HepG2 (cell line): Measurements from ENCODE around the gene PCSK7. TPM values are rescaled to one million over a fixed set of nuclear protein-coding genes. Genes with fewer than 3 reads are reported as not detected.

Source experiments
- ATAC-seq: fragments of 200-7000 bp; cut with Tn5 transposase; 3 replicates; pipeline ENCODE4 v1.9.1; 2020; ENCODE audit warnings: mild to moderate bottlenecking, moderate library complexity
- BruUV-seq: library from RNA; stranded (reverse); fragments of 400-500 nt; replicated peaks from 2 replicates; lab custom pipeline; 2021; lab: Mats Ljungman, UMichigan
- CTCF ChIA-PET: fragments of 300-600 bp; formaldehyde crosslinking; extraction: SDS; loops from one replicate; lab custom pipeline; 2021; ENCODE audit warnings: low total read pairs, inconsistent platforms, low intra/inter-chr PET ratio; lab: Yijun Ruan, JAX
- POLR2A ChIA-PET: fragments of 350-600 bp; sonication (Branson Sonifier 250); formaldehyde crosslinking; loops from one replicate; lab custom pipeline; 2020; ENCODE audit warnings: antibody characterized with exemption, inconsistent platforms; lab: Yijun Ruan, JAX
- DNase-seq: peaks from one replicate; pipeline ENCODE4 v3.0.0-alpha.2; 2015; ENCODE audit warnings: low spot score
- FAIRE-seq: peaks from 3 replicates; lab custom pipeline; 2011; peaks lifted over from hg19 to GRCh38; lab: Jason Lieb, UNC
- H2AFZ ChIP-seq: one replicate; pipeline ENCODE4 v1.6.1; 2011; ENCODE audit warnings: low read length, inconsistent platforms
- H3K27ac ChIP-seq: fragments of 300-600 bp; 3 replicates; pipeline ENCODE4 v1.8.0; 2011; ENCODE audit warnings: mixed run types, mild to moderate bottlenecking, mixed read lengths, low read length, inconsistent platforms; ENCODE audit not compliant: insufficient read depth; ENCODE audit errors: extremely low read length
- H3K27me3 ChIP-seq, 2 experiments: fragments of 200-600 bp in 1 of 2; 2 replicates in 1 of 2; 3 replicates in 1 of 2; pipeline versions ENCODE4 v1.6.0 to v1.8.0; 2011; ENCODE audit warnings: low read length in 2 of 2, mild to moderate bottlenecking in 2 of 2, moderate library complexity in 2 of 2, inconsistent platforms in 1 of 2; ENCODE audit not compliant: insufficient read depth in 2 of 2, control insufficient read depth in 1 of 2
- H3K36me3 ChIP-seq, 2 experiments: fragments of 200-600 bp in 1 of 2; replicated peaks in 1 of 2; 2 replicates in 1 of 2; 3 replicates in 1 of 2; pipeline versions ENCODE4 v1.5.1 to v1.8.0; 2011; ENCODE audit warnings: low read length in 2 of 2, inconsistent platforms in 1 of 2; ENCODE audit not compliant: insufficient read depth in 2 of 2, control insufficient read depth in 1 of 2
- H3K4me1 ChIP-seq: 2 replicates; pipeline ENCODE4 v1.5.1; 2012; ENCODE audit warnings: low read length, inconsistent platforms; ENCODE audit not compliant: insufficient read depth
- H3K4me2 ChIP-seq: 2 replicates; pipeline ENCODE4 v1.6.0; 2011; ENCODE audit warnings: low read depth, low read length, inconsistent platforms
- H3K4me3 ChIP-seq, 3 experiments: fragments of 200-600 bp in 1 of 3; sonication (generic), shearing (Covaris generic) in 1 of 3; replicated peaks in 1 of 3; 2 replicates each; pipeline ENCODE4 v1.5.1; 2011 to 2016; ENCODE audit warnings: low read length in 3 of 3, inconsistent platforms in 2 of 3, low read depth in 2 of 3, mild to moderate bottlenecking in 2 of 3, control low read depth in 1 of 3, mixed read lengths in 1 of 3; ENCODE audit not compliant: insufficient read depth in 1 of 3
- H3K79me2 ChIP-seq: one replicate; pipeline ENCODE4 v1.6.1; 2011; ENCODE audit warnings: low read length, inconsistent platforms; ENCODE audit not compliant: insufficient read depth
- H3K9ac ChIP-seq: 2 replicates; pipeline ENCODE4 v1.6.0; 2011; ENCODE audit warnings: mild to moderate bottlenecking, low read depth, low read length, inconsistent platforms; ENCODE audit not compliant: insufficient read depth
- H3K9me3 ChIP-seq: 2 replicates; pipeline ENCODE4 v1.5.1; 2012; ENCODE audit warnings: mild to moderate bottlenecking, low read length
- H4K20me1 ChIP-seq: 2 replicates; pipeline ENCODE4 v1.6.0; 2011; ENCODE audit warnings: inconsistent platforms, mild to moderate bottlenecking, low read length, moderate library complexity; ENCODE audit not compliant: insufficient read depth
- GTF3A ChIP-seq: sonication (generic); formaldehyde crosslinking; conservative IDR thresholded peaks from 2 replicates; pipeline ENCODE4 v1.4.0; 2020; ENCODE audit warnings: mild to moderate bottlenecking, missing genetic modification reagents
- HDAC1 ChIP-seq: sonication (generic); formaldehyde crosslinking; IDR thresholded peaks from 2 replicates; pipeline ENCODE4 v1.5.1; 2020; ENCODE audit warnings: mild to moderate bottlenecking, missing genetic modification reagents
- HNRNPK ChIP-seq: fragments of 200-400 bp; formaldehyde crosslinking; IDR thresholded peaks from 2 replicates; pipeline ENCODE4 v1.6.1; 2018; ENCODE audit warnings: low read length, low read depth, moderate library complexity, mild to moderate bottlenecking; ENCODE audit not compliant: poor library complexity, severe bottlenecking
- HNRNPLL ChIP-seq: fragments of 200-400 bp; formaldehyde crosslinking; IDR thresholded peaks from 2 replicates; pipeline ENCODE4 v1.6.1; 2017; ENCODE audit warnings: mild to moderate bottlenecking, low read depth, low read length; ENCODE audit not compliant: poor library complexity, severe bottlenecking
- KMT2A ChIP-seq: sonication (generic); formaldehyde crosslinking; IDR thresholded peaks from 2 replicates; pipeline ENCODE4 v1.4.0; 2020; ENCODE audit warnings: missing genetic modification reagents
- SETDB1 ChIP-seq: sonication (generic); formaldehyde crosslinking; IDR thresholded peaks from 2 replicates; pipeline ENCODE4 v1.5.1; 2020; ENCODE audit warnings: missing genetic modification reagents, mild to moderate bottlenecking, borderline replicate concordance
- ZBTB3 ChIP-seq: sonication (generic); formaldehyde crosslinking; IDR thresholded peaks from 2 replicates; pipeline ENCODE4 v1.4.0; 2020; ENCODE audit warnings: low read depth, mild to moderate bottlenecking, moderate library complexity, missing genetic modification reagents, borderline replicate concordance
- ZNF136 ChIP-seq: sonication (generic); formaldehyde crosslinking; IDR thresholded peaks from 2 replicates; pipeline ENCODE4 v1.8.1; 2022; ENCODE audit warnings: low read depth, mild to moderate bottlenecking, moderate library complexity, missing genetic modification reagents
- ZNF674 ChIP-seq: sonication (generic); formaldehyde crosslinking; IDR thresholded peaks from 2 replicates; pipeline ENCODE4 v1.5.0; 2020; ENCODE audit warnings: low read depth, mild to moderate bottlenecking, missing genetic modification reagents
- ZNF883 ChIP-seq: sonication (generic); formaldehyde crosslinking; IDR thresholded peaks from 2 replicates; pipeline ENCODE4 v1.5.1; 2020; ENCODE audit warnings: mild to moderate bottlenecking, missing genetic modification reagents; ENCODE audit errors: not compliant biosample characterization
- WGBS: methylation state at CpG from one replicate; pipeline ENCODE4 v1.1.6; 2017; ENCODE audit warnings: low lambda C conversion rate; 5-methylcytosine and 5-hydroxymethylcytosine counted together
- in situ Hi-C: cut with HindIII; loops from 2 replicates; pipeline ENCODE4 v1.10.0; 2017; ENCODE audit warnings: low pct_unique_long_range_greater_than_20kb; ENCODE audit not compliant: extremely low pct_ligation_motif_present
- intact Hi-C: fragments of 100-400 bp; cut with micrococcal nuclease; formaldehyde crosslinking; loops from one replicate; pipeline ENCODE4 v1.10.0; 2022; ENCODE audit not compliant: unreplicated experiment
- polyA plus RNA-seq, 8 experiments: library from polyadenylated mRNA; depleted of rRNA in 3 of 8; stranded (reverse) in 7 of 8; unstranded in 1 of 8; fragments of >200 nt; fragmentation: Illumina TruSeq in 4 of 8; extraction: Trizol in 4 of 8; gene quantifications; 2 replicates each; pipeline versions ENCODE4 v1.2.1 to v1.2.3, GENCODE V29; 2011 to 2016; ENCODE audit warnings: low read depth in 4 of 8, missing spikeins in 1 of 8, mixed read lengths in 1 of 8; ENCODE audit not compliant: insufficient read depth in 1 of 8
- total RNA-seq, 5 experiments: library from RNA; depleted of rRNA; stranded (reverse); fragments of >200 nt; fragmentation: Illumina TruSeq; extraction: Trizol; gene quantifications; 2 replicates each; pipeline ENCODE4 v1.2.3, GENCODE V29; 2016; ENCODE audit warnings: low read depth in 1 of 5
- TF ChIP-seq, protein P1 (sequence below): IDR thresholded peaks from 2 replicates; pipeline ENCODE4 v1.6.1; 2016; ENCODE audit warnings: low read depth
- TF ChIP-seq, protein P2 (sequence below): sonication (generic); formaldehyde crosslinking; IDR thresholded peaks from 2 replicates; pipeline ENCODE4 v1.8.1; 2023; ENCODE audit warnings: mild to moderate bottlenecking, moderate library complexity, missing genetic modification reagents
- TF ChIP-seq, protein P3 (sequence below): sonication (generic); formaldehyde crosslinking; IDR thresholded peaks from 2 replicates; pipeline ENCODE4 v1.4.0; 2020; ENCODE audit warnings: missing genetic modification reagents, borderline replicate concordance
- TF ChIP-seq, protein P4 (sequence below): sonication (generic); formaldehyde crosslinking; IDR thresholded peaks from 2 replicates; pipeline ENCODE4 v1.4.0; 2020; ENCODE audit warnings: mild to moderate bottlenecking, missing genetic modification reagents

PCSK7 gene
- total and polyA plus RNA-seq, 2 of the 13 experiments (the other 11 are each of a cell fraction or from before 2014, with no cell fraction given): 13.4 to 13.8 TPM

DNA sequence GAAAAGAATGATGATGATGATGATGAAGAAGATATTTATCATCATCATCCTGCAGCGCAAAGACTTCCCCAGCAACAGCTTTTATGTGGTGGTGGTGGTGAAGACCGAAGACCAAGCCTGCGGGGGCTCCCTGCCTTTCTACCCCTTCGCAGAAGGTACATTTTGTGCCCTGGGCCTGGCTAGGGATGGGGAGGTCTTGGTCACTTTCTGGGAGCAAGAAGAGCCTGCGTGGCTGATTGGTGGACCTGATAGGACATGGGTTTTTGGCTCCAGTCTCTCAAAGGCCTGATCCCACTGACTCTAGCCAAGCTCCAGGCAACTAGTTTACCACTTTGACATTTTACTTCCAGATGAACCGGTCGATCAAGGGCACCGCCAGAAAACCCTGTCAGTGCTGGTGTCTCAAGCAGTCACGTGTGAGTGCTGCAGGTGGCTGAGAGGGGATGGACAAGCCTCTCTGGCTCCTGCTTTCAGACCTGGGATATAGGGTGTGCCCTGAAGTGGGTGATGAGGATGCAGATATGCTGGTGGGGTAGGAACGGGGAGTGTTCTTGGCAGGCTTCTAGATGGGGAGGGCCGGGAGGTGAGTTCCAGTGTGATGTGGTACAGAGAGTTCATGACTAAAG, 48.0 kb downstream of the PCSK7 start:
- Histone ChIP-seq H3K4me3 (no peak overlapping the region), H3K79me2 (peaks cover 6% of the 10 kb centered on the region), H3K9me3 (no peaks in the 10 kb centered on the region), H3K36me3 (peaks cover 6 to 15% of the 10 kb centered on the region in 2 experiments; a peak in 4 of 5 replicates), H3K4me2 (no peak overlapping the region), H2AFZ (no peak overlapping the region), H4K20me1 (no peaks in the 10 kb centered on the region; the same call in 1 of the 2 replicates), H3K9ac (no peak overlapping the region), H3K27ac (no peak overlapping the region), H3K4me1 (peaks cover 37% of the 10 kb centered on the region), H3K27me3 (no peaks in the 10 kb centered on the region; a peak in 1 of 5 replicates)
- intact Hi-C loops (no loop called here), in situ Hi-C loops (loop anchor here (5.0 kb wide), 1 partner anchor 38 kb away; no protein-coding TSS in a partner anchor)
- TF ChIP-seq, protein P1, sequence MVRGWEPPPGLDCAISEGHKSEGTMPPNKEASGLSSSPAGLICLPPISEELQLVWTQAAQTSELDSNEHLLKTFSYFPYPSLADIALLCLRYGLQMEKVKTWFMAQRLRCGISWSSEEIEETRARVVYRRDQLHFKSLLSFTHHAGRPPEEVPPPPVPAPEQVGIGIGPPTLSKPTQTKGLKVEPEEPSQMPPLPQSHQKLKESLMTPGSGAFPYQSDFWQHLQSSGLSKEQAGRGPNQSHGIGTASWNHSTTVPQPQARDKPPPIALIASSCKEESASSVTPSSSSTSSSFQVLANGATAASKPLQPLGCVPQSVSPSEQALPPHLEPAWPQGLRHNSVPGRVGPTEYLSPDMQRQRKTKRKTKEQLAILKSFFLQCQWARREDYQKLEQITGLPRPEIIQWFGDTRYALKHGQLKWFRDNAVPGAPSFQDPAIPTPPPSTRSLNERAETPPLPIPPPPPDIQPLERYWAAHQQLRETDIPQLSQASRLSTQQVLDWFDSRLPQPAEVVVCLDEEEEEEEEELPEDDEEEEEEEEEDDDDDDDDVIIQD (CRISPR knock-in tag): no peak
- no peak for TF ChIP-seq ZNF136 (CRISPR knock-in tag)
- TF ChIP-seq KMT2A (CRISPR knock-in tag): no peak
- no peak for TF ChIP-seq HNRNPLL
- TF ChIP-seq ZBTB3 (CRISPR knock-in tag): no peak
- TF ChIP-seq GTF3A (CRISPR knock-in tag): no peak
- TF ChIP-seq ZNF883 (CRISPR knock-in tag): no peak
- TF ChIP-seq, protein P2, sequence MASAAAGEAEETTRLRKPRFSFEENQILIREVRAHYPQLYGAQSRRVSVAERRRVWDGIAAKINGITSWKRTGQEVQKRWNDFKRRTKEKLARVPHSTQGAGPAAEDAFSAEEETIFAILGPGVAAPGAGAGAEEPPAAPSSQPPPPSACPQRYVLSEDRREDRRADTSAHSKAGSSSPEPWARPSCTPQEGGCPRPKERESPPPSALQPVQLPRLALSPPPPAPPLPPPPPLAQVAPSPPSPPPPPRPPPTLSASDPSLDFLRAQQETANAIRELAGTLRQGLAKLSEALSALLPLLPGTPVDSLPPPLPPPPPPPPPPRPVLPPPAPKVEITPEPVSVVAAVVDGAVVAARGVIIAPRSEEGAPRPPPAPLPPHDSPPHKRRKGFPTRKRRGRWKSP (CRISPR knock-in tag): no peak
- no peak for TF ChIP-seq SETDB1 (CRISPR knock-in tag)
- no peak for TF ChIP-seq ZNF674 (CRISPR knock-in tag)
- no peak for TF ChIP-seq HNRNPK
- TF ChIP-seq, protein P3, sequence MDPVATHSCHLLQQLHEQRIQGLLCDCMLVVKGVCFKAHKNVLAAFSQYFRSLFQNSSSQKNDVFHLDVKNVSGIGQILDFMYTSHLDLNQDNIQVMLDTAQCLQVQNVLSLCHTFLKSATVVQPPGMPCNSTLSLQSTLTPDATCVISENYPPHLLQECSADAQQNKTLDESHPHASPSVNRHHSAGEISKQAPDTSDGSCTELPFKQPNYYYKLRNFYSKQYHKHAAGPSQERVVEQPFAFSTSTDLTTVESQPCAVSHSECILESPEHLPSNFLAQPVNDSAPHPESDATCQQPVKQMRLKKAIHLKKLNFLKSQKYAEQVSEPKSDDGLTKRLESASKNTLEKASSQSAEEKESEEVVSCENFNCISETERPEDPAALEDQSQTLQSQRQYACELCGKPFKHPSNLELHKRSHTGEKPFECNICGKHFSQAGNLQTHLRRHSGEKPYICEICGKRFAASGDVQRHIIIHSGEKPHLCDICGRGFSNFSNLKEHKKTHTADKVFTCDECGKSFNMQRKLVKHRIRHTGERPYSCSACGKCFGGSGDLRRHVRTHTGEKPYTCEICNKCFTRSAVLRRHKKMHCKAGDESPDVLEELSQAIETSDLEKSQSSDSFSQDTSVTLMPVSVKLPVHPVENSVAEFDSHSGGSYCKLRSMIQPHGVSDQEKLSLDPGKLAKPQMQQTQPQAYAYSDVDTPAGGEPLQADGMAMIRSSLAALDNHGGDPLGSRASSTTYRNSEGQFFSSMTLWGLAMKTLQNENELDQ (CRISPR knock-in tag): no peak
- no peak for TF ChIP-seq HDAC1 (CRISPR knock-in tag)
- TF ChIP-seq, protein P4, sequence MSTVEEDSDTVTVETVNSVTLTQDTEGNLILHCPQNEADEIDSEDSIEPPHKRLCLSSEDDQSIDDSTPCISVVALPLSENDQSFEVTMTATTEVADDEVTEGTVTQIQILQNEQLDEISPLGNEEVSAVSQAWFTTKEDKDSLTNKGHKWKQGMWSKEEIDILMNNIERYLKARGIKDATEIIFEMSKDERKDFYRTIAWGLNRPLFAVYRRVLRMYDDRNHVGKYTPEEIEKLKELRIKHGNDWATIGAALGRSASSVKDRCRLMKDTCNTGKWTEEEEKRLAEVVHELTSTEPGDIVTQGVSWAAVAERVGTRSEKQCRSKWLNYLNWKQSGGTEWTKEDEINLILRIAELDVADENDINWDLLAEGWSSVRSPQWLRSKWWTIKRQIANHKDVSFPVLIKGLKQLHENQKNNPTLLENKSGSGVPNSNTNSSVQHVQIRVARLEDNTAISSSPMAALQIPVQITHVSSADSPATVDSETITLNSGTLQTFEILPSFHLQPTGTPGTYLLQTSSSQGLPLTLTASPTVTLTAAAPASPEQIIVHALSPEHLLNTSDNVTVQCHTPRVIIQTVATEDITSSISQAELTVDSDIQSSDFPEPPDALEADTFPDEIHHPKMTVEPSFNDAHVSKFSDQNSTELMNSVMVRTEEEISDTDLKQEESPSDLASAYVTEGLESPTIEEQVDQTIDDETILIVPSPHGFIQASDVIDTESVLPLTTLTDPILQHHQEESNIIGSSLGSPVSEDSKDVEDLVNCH (CRISPR knock-in tag): no peak
- FAIRE-seq (no peak), ATAC-seq (no peak), DNase-seq (no peak)
- 94% methylated on average over 9 of the region's 11 CpGs for WGBS
- ChIA-PET POLR2A (no interaction called here), CTCF (no interaction called here)
- BruUV-seq: no TSS peak
